ENCODE measurements around the gene ARHGEF25. TPM values are rescaled to one million over a fixed set of nuclear protein-coding genes. Genes with fewer than 3 reads are reported as not detected.

ARHGEF25 gene
- total and polyA plus RNA-seq, 5 donors: 14.0 to 22.6 (median 19.3) TPM

- DNase-seq: no peak
- H3K27ac ChIP-seq (ENCODE audit: low read length): no peak overlapping the region
- no peaks in the 10 kb centered on the region for H3K27me3 ChIP-seq (ENCODE audit: control insufficient read depth, insufficient read depth)
- WGBS: 81% methylated on average over 8 of the region's 8 CpGs
- intact Hi-C loops (cut with DNase I): loop anchor here in 3 of 4 donors (5.0 to 10.0 kb wide), 2 partner anchors 42 to 160 kb away; no protein-coding TSS in a partner anchor
- H3K9me3 ChIP-seq (ENCODE audit: control insufficient read depth, low read length): no peaks in the 10 kb centered on the region
- no peaks in the 10 kb centered on the region for H3K4me1 ChIP-seq (ENCODE audit: control insufficient read depth, insufficient read depth, low read length)
- H3K4me3 ChIP-seq (ENCODE audit: low read length): no peak overlapping the region
- no peak for ATAC-seq
Observed at GRCh38 chr12:57624441-57625220, 13.4 kb downstream of the ARHGEF25 start.

- 83% methylated on average over 12 of the region's 12 CpGs for WGBS
- intact Hi-C loops (cut with DNase I): loop anchor here in 1 of 4 donors (10.0 kb wide), 1 partner anchor 161 kb away; no protein-coding TSS in a partner anchor
- DNase-seq: peak in 1 of 3 donors; percentile 29
- Histone ChIP-seq H3K9me3 (ENCODE audit: control insufficient read depth, low read length) (no peaks in the 10 kb centered on the region), H3K4me1 (ENCODE audit: control insufficient read depth, insufficient read depth, low read length) (no peaks in the 10 kb centered on the region), H3K27me3 (ENCODE audit: control insufficient read depth, insufficient read depth) (no peaks in the 10 kb centered on the region), H3K27ac (ENCODE audit: low read length) (no peak overlapping the region), H3K4me3 (ENCODE audit: low read length) (no peak overlapping the region)
- no peak for ATAC-seq
Observed at GRCh38 chr12:57625261-57626032, 14.2 kb downstream of the ARHGEF25 start.

- H3K9me3 ChIP-seq (ENCODE audit: control insufficient read depth, low read length): no peaks in the 10 kb centered on the region
- 53% methylated on average over 13 of the region's 13 CpGs for WGBS
- no peak overlapping the region for H3K27ac ChIP-seq (ENCODE audit: low read length)
- ATAC-seq: no peak
- H3K4me1 ChIP-seq (ENCODE audit: control insufficient read depth, insufficient read depth, low read length): no peaks in the 10 kb centered on the region
- intact Hi-C loops (cut with DNase I): loop anchor here in 1 of 4 donors (10.0 kb wide), 1 partner anchor 162 kb away; no protein-coding TSS in a partner anchor
- peak in 1 of 3 donors; percentile 19 for DNase-seq
- H3K27me3 ChIP-seq (ENCODE audit: control insufficient read depth, insufficient read depth): no peaks in the 10 kb centered on the region
- H3K4me3 ChIP-seq (ENCODE audit: low read length): no peak overlapping the region
Observed at GRCh38 chr12:57626111-57626920, 15.1 kb downstream of the ARHGEF25 start.

- DNase-seq (no peak), ATAC-seq (no peak)
- Histone ChIP-seq H3K4me3 (ENCODE audit: low read length) (no peak overlapping the region), H3K9me3 (ENCODE audit: control insufficient read depth, low read length) (no peaks in the 10 kb centered on the region), H3K27ac (ENCODE audit: low read length) (no peak overlapping the region), H3K27me3 (ENCODE audit: control insufficient read depth, insufficient read depth) (no peaks in the 10 kb centered on the region), H3K4me1 (ENCODE audit: control insufficient read depth, insufficient read depth, low read length) (no peaks in the 10 kb centered on the region)
- WGBS: 42% methylated on average over 9 of the region's 9 CpGs
- intact Hi-C loops (cut with DNase I): loop anchor here in 1 of 4 donors (10.0 kb wide), 1 partner anchor 162 kb away; no protein-coding TSS in a partner anchor
Observed at GRCh38 chr12:57626921-57627445, 15.7 kb downstream of the ARHGEF25 start.

GRCh38 chr12:57627501-57628279 lies 16.5 kb downstream of the ARHGEF25 start:
- ATAC-seq (no peak), DNase-seq (peak in 2 of 3 donors; percentile 52 to 59)
- WGBS: 19% methylated on average over 67 of the region's 67 CpGs
- Histone ChIP-seq H3K4me1 (ENCODE audit: control insufficient read depth, insufficient read depth, low read length) (no peaks in the 10 kb centered on the region), H3K4me3 (ENCODE audit: low read length) (no peak overlapping the region), H3K27ac (ENCODE audit: low read length) (no peak overlapping the region), H3K9me3 (ENCODE audit: control insufficient read depth, low read length) (no peaks in the 10 kb centered on the region), H3K27me3 (ENCODE audit: control insufficient read depth, insufficient read depth) (no peaks in the 10 kb centered on the region)
- intact Hi-C loops (cut with DNase I): loop anchor here in 1 of 4 donors (10.0 kb wide), 1 partner anchor 163 kb away; no protein-coding TSS in a partner anchor

- peak in 1 of 3 donors; percentile 35 for DNase-seq
- Histone ChIP-seq H3K9me3 (ENCODE audit: control insufficient read depth, low read length) (no peaks in the 10 kb centered on the region), H3K27ac (ENCODE audit: low read length) (no peak overlapping the region), H3K27me3 (ENCODE audit: control insufficient read depth, insufficient read depth) (no peaks in the 10 kb centered on the region), H3K4me3 (ENCODE audit: low read length) (no peak overlapping the region), H3K4me1 (ENCODE audit: control insufficient read depth, insufficient read depth, low read length) (no peaks in the 10 kb centered on the region)
- intact Hi-C loops (cut with DNase I): loop anchor here in 1 of 4 donors (10.0 kb wide), 1 partner anchor 164 kb away; no protein-coding TSS in a partner anchor
- 60% methylated on average over 29 of the region's 29 CpGs for WGBS
- ATAC-seq: no peak
Observed at GRCh38 chr12:57628280-57629191, 17.3 kb downstream of the ARHGEF25 start.

GRCh38 chr12:57629897-57630471 lies 18.7 kb downstream of the ARHGEF25 start:
- intact Hi-C loops (cut with DNase I): loop anchor here in 1 of 4 donors (10.0 kb wide), 1 partner anchor 165 kb away; no protein-coding TSS in a partner anchor
- Histone ChIP-seq H3K27ac (ENCODE audit: low read length) (no peak overlapping the region), H3K4me3 (ENCODE audit: low read length) (no peak overlapping the region), H3K9me3 (ENCODE audit: control insufficient read depth, low read length) (no peaks in the 10 kb centered on the region), H3K4me1 (ENCODE audit: control insufficient read depth, insufficient read depth, low read length) (no peaks in the 10 kb centered on the region), H3K27me3 (ENCODE audit: control insufficient read depth, insufficient read depth) (no peaks in the 10 kb centered on the region)
- ATAC-seq: no peak
- DNase-seq: no peak
- WGBS: 86% methylated on average over 5 of the region's 5 CpGs

- 59% methylated on average over 6 of the region's 6 CpGs for WGBS
- no peak for DNase-seq
Observed at GRCh38 chr12:57630891-57631433, 19.7 kb downstream of the ARHGEF25 start.

More at GRCh38 chr12:57630891-57631433, 19.7 kb downstream of the ARHGEF25 start:
- Histone ChIP-seq H3K4me3 (ENCODE audit: low read length) (no peak overlapping the region), H3K9me3 (ENCODE audit: control insufficient read depth, low read length) (no peaks in the 10 kb centered on the region), H3K4me1 (ENCODE audit: control insufficient read depth, insufficient read depth, low read length) (no peaks in the 10 kb centered on the region), H3K27me3 (ENCODE audit: control insufficient read depth, insufficient read depth) (no peaks in the 10 kb centered on the region), H3K27ac (ENCODE audit: low read length) (no peak overlapping the region)
- intact Hi-C loops (cut with DNase I): no loop called here
- ATAC-seq: no peak
